HG03039 (cell line): ENCODE results near the gene KAT14.
"Not testable (repeated sequence)": the region's sequence is repeated elsewhere in the genome, so short reads cannot be mapped to it uniquely, and the experiment has no call there.

ENCODE experiments used
- ATAC-seq: cut with Tn5 transposase; IDR thresholded peaks from one replicate; pipeline ENCODE4 v1.9.1; 2021; ENCODE audit warnings: mild to moderate bottlenecking, moderate library complexity; ENCODE audit not compliant: unreplicated experiment

KAT14 gene

GRCh38 chr20:18137412-18138265 is at the start of gene KAT14, which contains the start of gene PET117:
Gene KAT14, plus strand, starts transcription at chr20:18137863. Its CDS starts 4,798 bp downstream, at chr20:18142661.
Gene PET117, plus strand, starts transcription at chr20:18137863. Its CDS starts 93 bp downstream, at chr20:18137956.
- peak; percentile 86 for ATAC-seq

- not testable (repeated sequence) for ATAC-seq
These were observed 49.4 kb upstream of the KAT14 start for GRCh38 chr20:18088298-18088697.

GRCh38 chr20:18088841-18089240 is 48.8 kb upstream of the KAT14 start:
- not testable (repeated sequence) for ATAC-seq

GRCh38 chr20:18090044-18090443 is 47.6 kb upstream of the KAT14 start:
- no peak for ATAC-seq

GRCh38 chr20:18090477-18090876 is 47.2 kb upstream of the KAT14 start:
- no peak for ATAC-seq

- ATAC-seq: no peak
These were observed 46.0 kb upstream of the KAT14 start for GRCh38 chr20:18091623-18092022.

- ATAC-seq: no peak
These were observed 44.8 kb upstream of the KAT14 start for GRCh38 chr20:18092890-18093289.

- ATAC-seq: no peak
These were observed 44.3 kb upstream of the KAT14 start for GRCh38 chr20:18093388-18093787.

- ATAC-seq: no peak
These were observed 43.5 kb upstream of the KAT14 start for GRCh38 chr20:18094191-18094590.

GRCh38 chr20:18100569-18100968 is 37.1 kb upstream of the KAT14 start:
- not testable (repeated sequence) for ATAC-seq

- no peak for ATAC-seq
These were observed 36.4 kb upstream of the KAT14 start for GRCh38 chr20:18101125-18101810.

- ATAC-seq: no peak
These were observed 34.2 kb upstream of the KAT14 start for GRCh38 chr20:18103497-18103896.

GRCh38 chr20:18108326-18108725 is 29.3 kb upstream of the KAT14 start:
- ATAC-seq: no peak

- ATAC-seq: not testable (repeated sequence)
These were observed 9.1 kb upstream of the KAT14 start for GRCh38 chr20:18128574-18128973.

GRCh38 chr20:18132663-18133062 is 5.0 kb upstream of the KAT14 start:
- no peak for ATAC-seq

- no peak for ATAC-seq
These were observed 3.7 kb upstream of the KAT14 start for GRCh38 chr20:18133962-18134361.

- no peak for ATAC-seq
These were observed 561 bp downstream of the KAT14 start for GRCh38 chr20:18138266-18138582.

GRCh38 chr20:18138639-18139583 is 1.2 kb downstream of the KAT14 start:
- ATAC-seq: no peak

- no peak for ATAC-seq
These were observed 2.2 kb downstream of the KAT14 start for GRCh38 chr20:18139832-18140231.

- no peak for ATAC-seq
These were observed 7.0 kb downstream of the KAT14 start for GRCh38 chr20:18144541-18145099.

GRCh38 chr20:18154342-18154741 is 16.7 kb downstream of the KAT14 start:
- ATAC-seq: no peak
